GM21717 (cell line): ENCODE results near the gene ZEB2.

ENCODE experiments used
- ATAC-seq: cut with Tn5 transposase; IDR thresholded peaks from one replicate; pipeline ENCODE4 v1.9.1; 2021; ENCODE audit warnings: mild to moderate bottlenecking, moderate library complexity; ENCODE audit not compliant: unreplicated experiment

The ZEB2 gene

DNA sequence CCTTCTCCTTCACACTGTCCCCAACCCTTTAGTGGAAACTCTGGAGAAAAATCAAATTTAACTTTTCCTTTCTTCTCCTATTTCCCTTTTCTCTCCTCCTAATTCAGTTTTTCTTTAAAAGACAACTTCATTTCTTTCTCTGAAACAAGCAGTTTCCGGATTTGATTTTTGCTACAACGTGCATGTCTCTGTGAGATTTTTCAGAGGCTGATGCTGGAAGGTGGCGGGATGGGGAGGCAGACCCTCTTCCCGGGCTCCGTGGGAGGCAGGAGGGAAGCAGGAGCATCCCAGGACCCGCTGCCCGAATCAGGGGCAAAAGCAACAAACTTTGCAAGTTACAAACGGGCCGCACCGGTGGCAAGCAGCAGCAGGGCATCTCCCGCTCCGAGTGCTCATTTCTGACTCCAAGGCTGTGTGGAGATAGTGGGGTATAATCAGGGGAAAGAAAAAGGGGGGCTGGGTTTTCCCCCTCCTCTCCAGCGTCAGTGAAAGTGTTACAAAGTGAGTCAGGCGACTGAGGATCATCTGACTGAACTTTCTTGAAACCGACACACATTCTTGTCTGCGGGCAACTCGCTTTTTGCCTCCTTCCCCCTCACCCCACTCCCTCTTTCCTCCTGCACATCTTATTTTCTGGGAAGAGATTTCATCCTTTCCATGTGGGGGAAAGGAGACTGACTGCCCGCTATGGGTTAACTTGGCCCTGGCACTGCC lies 6.4 kb downstream of the ZEB2 start:
- ATAC-seq, result no peak

DNA sequence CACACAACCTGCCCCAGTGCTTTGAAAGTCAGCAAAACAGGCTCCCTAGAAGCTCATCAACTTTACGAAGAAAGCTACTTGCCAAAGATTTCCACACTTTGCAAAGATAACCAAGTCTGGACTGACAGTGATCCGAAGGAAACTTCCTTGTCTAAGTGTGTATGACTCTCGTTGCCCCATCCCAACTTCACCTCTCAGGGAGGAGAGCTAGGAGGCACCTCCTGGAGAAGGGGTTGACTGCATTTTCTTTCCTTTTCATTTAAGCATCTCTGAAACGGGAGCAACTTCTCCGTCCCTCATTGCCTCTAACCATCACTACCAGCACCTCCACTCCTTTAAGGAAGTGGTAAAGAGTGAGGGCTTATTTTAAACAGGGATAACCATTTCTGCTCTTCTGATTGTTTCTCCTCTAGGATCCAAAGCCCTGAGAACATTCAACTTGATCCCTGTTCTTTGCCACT lies 7.0 kb downstream of the ZEB2 start:
- ATAC-seq, result no peak

DNA sequence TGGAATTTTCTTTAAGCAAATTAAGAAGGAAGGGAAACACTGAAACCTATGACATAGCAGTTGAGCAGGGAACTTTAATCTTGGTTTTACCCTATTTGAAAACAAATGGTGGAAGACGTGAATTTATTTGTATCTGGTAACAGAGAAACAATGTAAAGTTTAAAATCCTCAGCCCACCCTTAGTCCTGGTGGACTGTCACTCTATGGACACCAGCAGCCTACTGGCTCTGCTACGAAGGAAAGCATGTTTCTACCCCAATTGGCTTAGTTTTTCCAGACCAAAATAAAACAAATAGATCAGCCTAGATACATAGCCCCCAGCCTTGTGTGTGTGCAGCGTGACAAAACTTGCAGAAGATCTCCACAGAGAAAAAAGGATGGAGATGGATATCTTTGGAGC lies 7.4 kb downstream of the ZEB2 start:
- no peak for ATAC-seq

GRCh38 chr2:144511937-144512336 lies 8.0 kb downstream of the ZEB2 start:
- ATAC-seq, result no peak

DNA sequence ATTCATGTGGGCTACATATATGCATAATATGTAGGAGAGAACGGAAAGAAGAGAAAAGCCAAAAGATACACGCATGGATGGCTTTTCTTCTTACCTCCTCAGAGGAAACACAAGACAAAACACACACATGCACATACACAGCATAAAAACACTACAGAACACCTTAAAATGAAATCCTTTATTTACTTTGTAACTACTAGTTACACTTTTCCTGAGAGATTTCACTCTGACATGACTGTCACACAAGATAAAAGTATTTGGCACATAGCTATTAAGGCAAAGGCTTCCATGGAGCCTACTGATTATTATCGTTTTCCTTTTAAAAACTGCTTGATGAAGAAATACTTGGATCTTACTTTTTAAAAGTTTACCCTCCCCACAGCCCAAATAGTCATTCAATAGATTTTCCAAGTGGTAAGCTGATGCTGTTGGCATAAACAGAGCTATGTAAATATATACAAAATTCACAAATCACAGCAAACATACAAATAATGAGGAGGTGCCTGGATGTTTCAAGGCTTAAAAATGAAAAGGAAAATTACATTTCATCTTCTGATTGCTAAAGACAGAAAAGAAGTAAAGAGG lies 8.6 kb downstream of the ZEB2 start:
- no peak for ATAC-seq

GRCh38 chr2:144510294-144510991 lies 9.5 kb downstream of the ZEB2 start:
- peak; percentile 82 for ATAC-seq

DNA sequence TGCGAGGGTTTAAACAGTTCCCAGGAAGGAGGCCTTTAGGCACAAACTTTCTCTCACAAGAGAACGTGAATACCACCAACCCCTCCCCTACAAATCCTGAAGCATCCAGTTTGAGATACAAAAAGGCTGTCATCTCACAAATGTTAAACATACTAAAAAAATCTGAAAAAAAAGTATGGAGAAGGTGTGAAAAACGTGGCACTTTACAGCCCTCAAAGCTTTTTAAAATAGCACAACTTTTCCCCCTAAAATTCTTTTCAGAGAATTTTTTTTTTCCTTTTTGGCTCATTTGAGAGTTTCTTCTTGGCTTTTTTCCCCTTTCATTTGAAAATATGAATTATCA lies 10.1 kb downstream of the ZEB2 start:
- no peak for ATAC-seq

DNA sequence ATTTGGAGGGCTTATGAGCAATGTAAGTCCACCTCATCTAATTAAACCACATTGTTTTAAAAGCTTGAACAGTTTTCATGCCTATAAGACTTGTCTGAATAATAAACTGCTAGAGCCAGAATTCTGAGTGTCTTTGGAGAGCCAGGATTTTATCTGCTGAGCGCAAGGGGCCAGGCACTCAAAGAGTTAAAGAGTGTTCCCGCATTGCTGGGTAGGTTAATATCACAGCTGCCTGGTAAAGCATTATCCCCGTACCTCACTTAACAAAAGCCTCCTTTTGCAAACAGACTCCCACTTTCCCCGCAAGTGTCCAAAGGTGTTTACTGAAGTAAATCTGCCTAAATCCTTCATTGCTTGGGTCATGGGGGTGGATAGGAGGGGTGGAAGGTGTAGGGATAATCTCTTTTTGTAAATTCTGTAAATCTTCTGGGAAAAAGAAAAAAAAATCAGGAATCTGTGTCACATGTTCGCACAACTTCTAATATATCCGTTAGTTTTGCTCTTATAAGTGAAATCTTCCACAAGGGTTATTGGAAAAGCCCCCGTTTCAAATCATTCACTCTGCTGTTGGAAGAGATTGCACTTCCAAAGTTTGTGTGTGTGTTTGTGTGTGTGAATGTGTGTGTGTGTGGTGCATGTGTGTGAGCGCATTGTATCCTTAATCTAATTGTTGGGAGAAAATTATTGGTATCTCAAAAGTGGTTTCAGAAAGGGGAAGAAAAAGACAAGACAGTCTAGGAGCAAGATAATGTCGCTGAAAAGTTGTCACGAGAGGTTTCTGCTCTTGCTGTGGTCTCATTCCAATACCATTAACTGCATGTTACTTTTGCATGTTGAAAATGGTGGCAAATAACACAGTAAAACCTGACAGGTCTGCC lies 10.7 kb downstream of the ZEB2 start:
- no peak for ATAC-seq

- ATAC-seq, result no peak
Measured at GRCh38 chr2:144508172-144508851, 11.6 kb downstream of the ZEB2 start.

DNA sequence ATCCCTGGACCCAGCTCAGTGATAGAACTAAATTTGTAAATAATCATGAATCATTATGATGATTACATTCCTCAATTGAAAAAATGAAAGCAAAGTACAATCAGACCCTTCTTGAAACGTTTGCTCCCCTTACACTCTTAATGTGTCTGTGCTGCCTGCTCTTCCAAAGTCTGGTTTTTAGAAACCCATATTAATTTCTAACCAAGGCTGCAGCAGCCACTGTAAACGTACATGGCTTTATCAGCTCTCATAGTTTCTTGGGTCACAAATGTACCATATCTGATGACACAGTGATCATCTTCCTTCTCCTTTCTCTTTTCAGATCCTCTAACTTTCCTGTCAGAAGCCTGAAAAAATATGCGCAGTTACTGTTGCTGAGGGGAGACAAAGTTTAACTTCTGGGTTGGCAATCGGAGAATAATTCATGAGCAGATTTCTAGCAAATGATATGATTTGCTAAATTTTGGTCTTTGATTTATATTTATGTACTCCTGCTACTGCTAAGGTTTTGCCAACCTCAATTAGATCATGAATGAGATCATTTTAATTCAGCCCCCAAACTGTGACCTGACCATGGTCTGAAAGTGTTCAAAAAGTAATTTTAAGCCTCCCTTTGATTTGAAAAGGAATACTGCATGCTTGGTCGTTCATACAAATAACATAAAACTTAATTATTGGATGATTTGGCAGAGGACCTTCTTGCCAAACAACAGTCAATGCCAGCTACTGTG lies 12.3 kb downstream of the ZEB2 start:
- no peak for ATAC-seq

DNA sequence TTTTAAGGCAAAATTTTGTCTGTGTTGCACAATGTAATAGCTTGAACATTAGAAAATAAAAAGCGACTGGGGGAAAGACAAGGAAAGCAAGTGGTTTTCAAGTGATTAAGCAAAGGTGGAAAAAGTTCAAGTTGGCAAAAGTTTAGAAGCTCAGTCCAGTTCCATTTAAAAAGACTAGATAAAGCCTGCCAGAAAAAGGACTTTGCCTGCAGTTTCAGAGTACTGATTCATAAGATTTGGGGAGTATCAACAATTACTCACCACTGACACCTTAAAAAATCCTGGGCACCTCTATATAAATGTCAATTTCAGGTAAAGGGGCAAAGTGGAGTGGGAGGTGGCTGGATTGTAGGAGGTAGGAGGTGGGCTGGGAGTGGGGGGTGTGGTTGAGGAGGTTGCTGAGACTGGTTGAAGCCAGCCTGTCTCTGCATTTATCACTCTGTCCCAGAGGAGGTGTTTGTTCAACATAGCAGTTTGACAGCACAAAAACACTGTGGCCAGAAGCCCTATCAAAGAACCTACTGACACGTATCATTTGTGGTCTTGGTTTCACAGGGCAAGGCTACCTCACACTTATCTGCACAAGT lies 14.6 kb downstream of the ZEB2 start:
- no peak for ATAC-seq

DNA sequence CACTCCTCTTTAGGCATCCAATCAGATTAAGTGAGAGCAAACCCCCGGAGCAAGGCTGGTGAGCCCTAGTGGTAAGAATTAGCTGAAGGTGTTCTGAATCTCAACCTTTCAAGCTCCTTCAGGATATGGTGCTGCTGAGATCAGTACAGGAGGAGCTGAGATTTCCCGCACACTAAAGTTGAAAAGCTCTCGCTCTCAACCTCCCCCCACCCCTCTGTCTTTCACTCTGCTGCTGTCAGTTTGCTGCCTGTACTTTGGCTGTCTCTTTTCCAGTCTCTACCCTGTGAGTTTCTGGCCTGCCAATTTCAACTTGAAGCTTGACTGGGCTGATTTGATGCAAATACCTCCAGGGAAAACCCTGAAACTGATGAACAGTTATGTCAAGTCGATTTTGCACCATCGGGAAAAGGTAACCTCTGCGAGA lies 15.7 kb downstream of the ZEB2 start:
- ATAC-seq, result no peak

DNA sequence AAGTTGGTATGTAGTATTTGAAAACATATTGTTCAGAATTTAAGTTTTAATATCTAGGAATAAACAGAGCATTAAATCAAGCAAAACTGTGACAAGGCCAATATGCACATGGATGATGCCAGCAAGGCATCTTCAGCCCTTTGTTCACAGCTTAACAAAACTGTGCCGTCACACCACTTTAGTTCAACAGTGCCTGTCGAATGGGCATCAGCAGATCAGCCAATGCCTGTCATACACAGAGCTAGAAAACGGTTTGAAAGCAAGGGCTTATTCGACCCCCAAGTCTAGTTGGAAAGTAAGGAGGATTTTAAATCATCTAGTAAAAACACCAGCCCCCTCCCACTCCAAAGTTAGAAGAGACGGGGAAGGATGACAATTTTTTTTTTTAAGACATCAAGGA lies 16.7 kb downstream of the ZEB2 start:
- ATAC-seq, result no peak

DNA sequence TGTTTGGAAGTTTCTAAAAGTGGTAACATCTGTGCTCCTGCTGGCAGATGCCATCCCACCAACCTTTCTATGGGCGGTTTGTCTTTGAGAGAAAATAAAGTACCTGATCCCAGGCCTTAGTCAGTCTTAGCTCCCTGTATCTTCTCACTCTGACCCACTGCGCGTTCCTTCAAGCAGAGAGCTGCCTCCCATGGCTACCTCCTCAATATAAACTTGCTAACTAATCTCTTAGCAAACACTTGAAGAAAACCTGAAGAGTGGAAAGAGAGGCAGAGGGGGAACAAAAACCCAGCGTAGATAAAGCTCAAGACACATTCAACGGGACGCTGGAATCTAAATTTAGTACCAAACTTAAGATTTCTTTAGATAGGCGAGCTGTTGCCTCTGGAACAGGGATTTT lies 17.6 kb downstream of the ZEB2 start:
- no peak for ATAC-seq

DNA sequence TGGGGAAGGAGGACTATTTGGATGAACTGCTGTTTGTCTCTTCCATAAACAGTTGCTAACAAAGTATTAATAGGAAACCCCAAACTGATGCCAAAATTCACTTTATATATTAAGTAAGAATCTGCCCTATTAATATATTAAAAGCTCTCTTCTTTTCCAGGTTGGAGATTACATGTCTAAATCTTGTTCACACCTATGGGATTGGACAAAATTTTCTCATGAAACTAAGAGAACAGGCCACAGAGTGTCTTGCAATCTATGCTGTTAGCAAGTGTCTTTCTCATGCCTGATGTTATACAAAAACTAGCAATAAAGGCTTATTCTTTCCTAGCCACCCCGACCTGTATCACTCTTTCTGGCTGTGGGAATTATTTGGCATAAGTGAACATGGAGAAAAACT lies 18.3 kb downstream of the ZEB2 start:
- no peak for ATAC-seq

GRCh38 chr2:144501118-144501517 lies 18.8 kb downstream of the ZEB2 start:
- no peak for ATAC-seq

GRCh38 chr2:144500563-144500962 lies 19.4 kb downstream of the ZEB2 start:
- no peak for ATAC-seq

DNA sequence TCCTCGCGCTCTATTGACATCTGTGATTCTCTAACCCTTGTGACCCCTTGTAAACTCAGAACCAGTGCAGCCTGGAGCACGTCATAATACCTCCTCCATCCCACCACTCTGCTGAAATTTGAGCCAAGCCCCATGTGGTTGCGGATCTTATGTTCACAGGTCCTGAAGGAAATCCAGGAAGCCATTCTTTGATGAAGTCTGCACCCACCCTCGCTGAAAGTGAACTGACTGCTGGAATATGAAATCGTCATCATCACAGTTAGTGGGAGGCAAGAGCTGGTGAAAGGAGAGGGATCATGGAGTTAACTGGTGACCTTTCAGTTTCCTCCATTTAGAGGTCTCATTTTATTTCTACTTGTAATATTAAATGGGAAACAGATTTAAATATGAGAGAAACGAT lies 21.6 kb downstream of the ZEB2 start:
- ATAC-seq, result no peak

DNA sequence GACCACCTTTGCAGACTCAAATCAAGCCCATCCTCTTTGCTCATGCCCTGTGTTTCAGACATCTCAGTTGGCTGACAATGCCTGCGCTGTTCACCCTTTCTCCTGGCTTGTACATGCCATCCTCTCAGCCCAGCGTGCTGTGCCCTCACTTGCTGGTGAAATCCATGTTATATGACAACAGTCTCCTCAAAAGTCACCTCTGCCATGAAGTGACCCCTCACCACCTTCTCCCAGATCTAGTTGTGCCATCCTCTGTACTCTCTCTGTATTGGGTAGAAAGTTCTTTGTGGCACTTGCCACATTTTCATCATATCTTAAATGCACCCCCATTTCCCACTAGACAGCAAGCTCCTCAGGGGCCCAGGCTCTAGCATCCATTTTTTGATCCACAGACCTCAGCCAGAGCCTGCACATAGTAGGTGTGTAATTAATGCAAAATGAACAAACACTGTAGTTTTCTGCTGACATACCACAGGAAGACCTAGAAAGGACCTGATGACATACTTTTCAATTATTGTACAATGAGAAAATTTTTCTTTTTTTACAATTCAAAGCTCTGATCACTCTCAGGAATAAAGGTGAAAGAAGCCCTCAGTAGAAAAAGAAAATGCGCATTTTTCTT lies 22.8 kb downstream of the ZEB2 start:
- ATAC-seq, result no peak
